Keratinocyte (primary cell): ENCODE results near the gene MSTN. TPM values are rescaled to one million over a fixed set of nuclear protein-coding genes. Genes with fewer than 3 reads are reported as not detected.

Source experiments
- DNase-seq: peaks from one replicate; pipeline ENCODE4 v3.0.0-alpha.2; 2011; ENCODE audit warnings: low read depth, missing footprints, low spot score
- FAIRE-seq: peaks from 2 replicates; lab custom pipeline; 2011; peaks lifted over from hg19 to GRCh38; lab: Jason Lieb, UNC
- H2AFZ ChIP-seq: 2 replicates; pipeline ENCODE4 v1.6.0; 2012; ENCODE audit warnings: low read length, control low read depth, inconsistent platforms; ENCODE audit not compliant: control insufficient read depth
- H3K27ac ChIP-seq: 2 replicates; pipeline ENCODE4 v1.5.1; 2011; ENCODE audit warnings: low read length; ENCODE audit not compliant: control insufficient read depth, insufficient read depth
- H3K27me3 ChIP-seq: 3 replicates; pipeline ENCODE4 v1.6.0; 2011; ENCODE audit warnings: low read length; ENCODE audit not compliant: control insufficient read depth, insufficient read depth; ENCODE audit errors: extremely low read depth
- H3K36me3 ChIP-seq, 2 experiments: 2 replicates in 1 of 2; 3 replicates in 1 of 2; pipeline ENCODE4 v1.5.1; 2011; ENCODE audit warnings: low read length in 2 of 2, mild to moderate bottlenecking in 1 of 2; ENCODE audit not compliant: control insufficient read depth in 2 of 2, insufficient read depth in 2 of 2; ENCODE audit errors: extremely low read depth in 1 of 2
- H3K4me1 ChIP-seq: 3 replicates; pipeline ENCODE4 v1.5.1; 2011; ENCODE audit warnings: low read length; ENCODE audit not compliant: control insufficient read depth, insufficient read depth; ENCODE audit errors: extremely low read depth
- H3K4me2 ChIP-seq: 3 replicates; pipeline ENCODE4 v1.6.0; 2011; ENCODE audit warnings: low read depth, low read length; ENCODE audit not compliant: control insufficient read depth, insufficient read depth; ENCODE audit errors: extremely low read depth
- H3K4me3 ChIP-seq, 3 experiments: fragments of 200-600 bp in 1 of 3; sonication (generic) in 1 of 3; 2 replicates in 2 of 3; 3 replicates in 1 of 3; pipeline ENCODE4 v1.5.1; 2011 to 2016; ENCODE audit warnings: low read length in 3 of 3, mild to moderate bottlenecking in 3 of 3, control low read depth in 2 of 3, inconsistent platforms in 1 of 3, low read depth in 1 of 3, mixed read lengths in 1 of 3, mixed run types in 1 of 3, moderate library complexity in 1 of 3; ENCODE audit not compliant: control insufficient read depth in 2 of 3, insufficient read depth in 2 of 3; ENCODE audit errors: extremely low read depth in 1 of 3
- H3K79me2 ChIP-seq: 2 replicates; pipeline ENCODE4 v1.6.0; 2012; ENCODE audit warnings: low read length; ENCODE audit not compliant: control insufficient read depth, insufficient read depth
- H3K9ac ChIP-seq: 3 replicates; pipeline ENCODE4 v1.6.0; 2011; ENCODE audit warnings: low read length; ENCODE audit not compliant: control insufficient read depth, insufficient read depth; ENCODE audit errors: extremely low read depth
- H3K9me1 ChIP-seq: 3 replicates; pipeline ENCODE4 v1.6.0; 2011; ENCODE audit warnings: low read length; ENCODE audit not compliant: control insufficient read depth, insufficient read depth; ENCODE audit errors: extremely low read depth
- H3K9me3 ChIP-seq: 2 replicates; pipeline ENCODE4 v1.5.1; 2012; ENCODE audit warnings: low read depth, low read length; ENCODE audit not compliant: control insufficient read depth
- H4K20me1 ChIP-seq: 3 replicates; pipeline ENCODE4 v1.6.0; 2011; ENCODE audit warnings: low read length; ENCODE audit not compliant: control insufficient read depth, insufficient read depth; ENCODE audit errors: extremely low read depth
- EZH2 ChIP-seq: IDR thresholded peaks from one replicate; pipeline ENCODE4 v1.6.1; 2012; ENCODE audit warnings: inconsistent platforms, mild to moderate bottlenecking, low read length, moderate library complexity
- dilution Hi-C: fragments of 300-500 bp; cut with MboI; formaldehyde crosslinking; loops from one replicate; pipeline ENCODE4 v1.7.0; 2020; ENCODE audit warnings: low sequenced_read_pairs; ENCODE audit not compliant: extremely low pct_ligation_motif_present
- polyA plus RNA-seq, 5 experiments: library from polyadenylated mRNA; depleted of rRNA in 3 of 5; stranded (reverse) in 3 of 5; stranded (forward) in 1 of 5; unstranded in 1 of 5; fragments of >200 nt; gene quantifications; 1 replicate in 1 of 5; 2 replicates in 3 of 5; 3 replicates in 1 of 5; pipeline versions ENCODE4 v1.2.1 to v1.2.3, GENCODE V29; 2011 to 2012; ENCODE audit warnings: missing spikeins in 2 of 5, low read depth in 1 of 5, low replicate concordance in 1 of 5
- TF ChIP-seq, protein P1 (sequence below), 3 experiments: IDR thresholded peaks in 1 of 3; conservative IDR thresholded peaks in 1 of 3; optimal IDR thresholded peaks in 1 of 3; 2 replicates in 2 of 3; 3 replicates in 1 of 3; pipeline versions ENCODE3 to v1.5.1; 2011; ENCODE audit warnings: low read length in 3 of 3, mild to moderate bottlenecking in 3 of 3, moderate library complexity in 2 of 3, control low read depth in 1 of 3, inconsistent platforms in 1 of 3; ENCODE audit not compliant: insufficient read depth in 2 of 3; ENCODE audit errors: extremely low read depth in 1 of 3

The MSTN gene
- polyA plus RNA-seq, 1 donor (not counting 4 experiments of a cell fraction or from before 2014, with no cell fraction given), result not detected

DNA sequence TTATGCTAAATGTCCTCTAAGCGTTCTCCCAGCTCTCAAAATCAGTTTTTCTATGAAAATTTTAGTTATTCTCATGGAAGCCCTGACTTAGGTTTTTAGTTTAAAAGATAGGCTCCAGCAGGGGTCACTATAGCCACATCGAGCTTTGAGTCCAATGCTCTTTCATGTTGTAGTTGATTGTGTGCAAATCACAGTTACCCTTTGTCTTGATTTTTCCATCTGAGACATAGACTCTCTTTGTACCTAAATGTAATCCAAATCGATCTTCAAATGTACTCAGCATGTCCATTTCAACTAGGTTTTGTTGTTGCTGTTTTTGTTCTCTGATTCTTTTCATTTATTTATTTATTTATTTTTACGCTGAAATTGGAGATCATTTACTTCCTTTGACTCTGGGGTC is 26.4 kb upstream of the MSTN start:
- no peaks in the 10 kb centered on the region for H3K79me2 ChIP-seq
- H3K4me2 ChIP-seq, result no peak overlapping the region
- no peaks in the 10 kb centered on the region for H3K9me3 ChIP-seq
- no peak overlapping the region for H2AFZ ChIP-seq
- no peaks in the 10 kb centered on the region for H3K4me1 ChIP-seq
- no peak overlapping the region for H3K4me3 ChIP-seq
- dilution Hi-C loops, result no loop called here
- H3K27me3 ChIP-seq, result no peaks in the 10 kb centered on the region
- H4K20me1 ChIP-seq, result no peaks in the 10 kb centered on the region
- peak; percentile 70 for FAIRE-seq
- H3K36me3 ChIP-seq, result no peaks in the 10 kb centered on the region
- H3K9me1 ChIP-seq, result no peaks in the 10 kb centered on the region
- no peak overlapping the region for H3K9ac ChIP-seq
- no peak for DNase-seq
- no peak overlapping the region for H3K27ac ChIP-seq
- TF ChIP-seq, protein P1, sequence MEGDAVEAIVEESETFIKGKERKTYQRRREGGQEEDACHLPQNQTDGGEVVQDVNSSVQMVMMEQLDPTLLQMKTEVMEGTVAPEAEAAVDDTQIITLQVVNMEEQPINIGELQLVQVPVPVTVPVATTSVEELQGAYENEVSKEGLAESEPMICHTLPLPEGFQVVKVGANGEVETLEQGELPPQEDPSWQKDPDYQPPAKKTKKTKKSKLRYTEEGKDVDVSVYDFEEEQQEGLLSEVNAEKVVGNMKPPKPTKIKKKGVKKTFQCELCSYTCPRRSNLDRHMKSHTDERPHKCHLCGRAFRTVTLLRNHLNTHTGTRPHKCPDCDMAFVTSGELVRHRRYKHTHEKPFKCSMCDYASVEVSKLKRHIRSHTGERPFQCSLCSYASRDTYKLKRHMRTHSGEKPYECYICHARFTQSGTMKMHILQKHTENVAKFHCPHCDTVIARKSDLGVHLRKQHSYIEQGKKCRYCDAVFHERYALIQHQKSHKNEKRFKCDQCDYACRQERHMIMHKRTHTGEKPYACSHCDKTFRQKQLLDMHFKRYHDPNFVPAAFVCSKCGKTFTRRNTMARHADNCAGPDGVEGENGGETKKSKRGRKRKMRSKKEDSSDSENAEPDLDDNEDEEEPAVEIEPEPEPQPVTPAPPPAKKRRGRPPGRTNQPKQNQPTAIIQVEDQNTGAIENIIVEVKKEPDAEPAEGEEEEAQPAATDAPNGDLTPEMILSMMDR (optimal IDR thresholded peaks at IDR 0.05 in 1 of 3, IDR thresholded peaks at IDR 0.05 in 1 of 3, conservative IDR thresholded peaks at IDR 0.05 in 1 of 3; ENCODE audit: extremely low read depth in 1 of 3, insufficient read depth in 2 of 3, low read length in 3 of 3), result peak; percentile 37 to 69 (median 67)
- no peak for TF ChIP-seq EZH2

DNA sequence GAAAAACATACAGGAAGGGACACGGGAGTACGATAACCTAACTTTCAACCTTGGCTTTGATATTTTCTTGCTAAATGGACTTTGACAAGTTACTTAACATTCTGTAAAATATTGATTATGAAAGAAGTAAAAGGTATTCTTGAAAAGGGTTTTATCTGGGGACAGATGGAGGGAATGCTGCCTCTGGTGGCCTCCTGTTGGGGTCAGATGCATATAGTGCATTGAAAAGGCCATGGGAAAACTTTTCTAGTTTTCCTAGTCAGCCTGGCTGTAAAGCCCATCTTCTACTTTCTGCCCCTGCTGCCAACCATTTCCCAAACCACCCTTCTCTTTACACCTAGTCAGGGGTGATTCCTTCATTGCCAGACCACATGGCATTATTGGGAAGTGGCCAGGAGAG is 22.2 kb upstream of the MSTN start:
- H3K9me3 ChIP-seq, result no peaks in the 10 kb centered on the region
- H3K4me2 ChIP-seq, result no peak overlapping the region
- FAIRE-seq (no peak), DNase-seq (no peak)
- no peaks in the 10 kb centered on the region for H3K27me3 ChIP-seq
- no peaks in the 10 kb centered on the region for H3K79me2 ChIP-seq
- H3K36me3 ChIP-seq, result no peaks in the 10 kb centered on the region
- no peaks in the 10 kb centered on the region for H4K20me1 ChIP-seq
- no peaks in the 10 kb centered on the region for H3K9me1 ChIP-seq
- no peak overlapping the region for H3K27ac ChIP-seq
- no peak for TF ChIP-seq EZH2
- TF ChIP-seq, protein P1 (optimal IDR thresholded peaks at IDR 0.05 in 1 of 3, IDR thresholded peaks at IDR 0.05 in 1 of 3, conservative IDR thresholded peaks at IDR 0.05 in 1 of 3; ENCODE audit: extremely low read depth in 1 of 3, insufficient read depth in 2 of 3, low read length in 3 of 3), result no peak
- no peak overlapping the region for H2AFZ ChIP-seq
- dilution Hi-C loops, result no loop called here
- no peak overlapping the region for H3K9ac ChIP-seq
- H3K4me3 ChIP-seq, result no peak overlapping the region
- H3K4me1 ChIP-seq, result no peaks in the 10 kb centered on the region
